Measurements from ENCODE around the gene ZNF682.

GRCh38 chr19:20080656-20081055 lies 41.4 kb upstream of the ZNF682 start:
- TF ChIP-seq CTCF (IDR thresholded peaks at IDR 0.05) (no peak), POLR2A (IDR thresholded peaks at IDR 0.05) (no peak)
